HL-60 (cell line): ENCODE measurements around the gene AFAP1L2.

ENCODE experiments used
- DNase-seq, 2 experiments: peaks; one replicate each; pipeline ENCODE4 v3.0.0-alpha.2; 2010 to 2020; ENCODE audit warnings: low read depth in 1 of 2, low spot score in 1 of 2
- H3K27ac ChIP-seq: fragments of 250-450 bp; sonication (Bioruptor Pico); replicated peaks from 2 replicates; pipeline ENCODE4 v1.5.1; 2020; ENCODE audit warnings: mild to moderate bottlenecking, moderate library complexity
- H3K27me3 ChIP-seq: fragments of 250-450 bp; sonication (Bioruptor Pico); 2 replicates; pipeline ENCODE4 v1.5.1; 2021; ENCODE audit warnings: mild to moderate bottlenecking, moderate library complexity; ENCODE audit not compliant: insufficient read depth, poor library complexity, severe bottlenecking
- H3K4me3 ChIP-seq: replicated peaks from 2 replicates; pipeline ENCODE4 v1.5.1; 2011; ENCODE audit warnings: mild to moderate bottlenecking, control low read depth, low read length; ENCODE audit not compliant: insufficient read depth
- GABPA ChIP-seq: IDR thresholded peaks from 2 replicates; pipeline ENCODE4 v1.6.1; 2012; ENCODE audit warnings: low read depth
- POLR2AphosphoS5 ChIP-seq: IDR thresholded peaks from 2 replicates; pipeline ENCODE4 v1.6.1; 2012; ENCODE audit warnings: low read depth
- SPI1 ChIP-seq: IDR thresholded peaks from 2 replicates; pipeline ENCODE4 v1.6.1; 2012; ENCODE audit warnings: low read depth, mild to moderate bottlenecking, borderline replicate concordance
- TF ChIP-seq, protein P1 (sequence below): IDR thresholded peaks from 2 replicates; pipeline ENCODE4 v1.6.1; 2012; ENCODE audit warnings: low read depth; ENCODE audit not compliant: insufficient replicate concordance
- TF ChIP-seq, protein P2 (sequence below): IDR thresholded peaks from one replicate; pipeline ENCODE4 v1.5.1; 2011; ENCODE audit warnings: low read length, control low read depth, inconsistent platforms; ENCODE audit not compliant: insufficient read depth

The AFAP1L2 gene

DNA sequence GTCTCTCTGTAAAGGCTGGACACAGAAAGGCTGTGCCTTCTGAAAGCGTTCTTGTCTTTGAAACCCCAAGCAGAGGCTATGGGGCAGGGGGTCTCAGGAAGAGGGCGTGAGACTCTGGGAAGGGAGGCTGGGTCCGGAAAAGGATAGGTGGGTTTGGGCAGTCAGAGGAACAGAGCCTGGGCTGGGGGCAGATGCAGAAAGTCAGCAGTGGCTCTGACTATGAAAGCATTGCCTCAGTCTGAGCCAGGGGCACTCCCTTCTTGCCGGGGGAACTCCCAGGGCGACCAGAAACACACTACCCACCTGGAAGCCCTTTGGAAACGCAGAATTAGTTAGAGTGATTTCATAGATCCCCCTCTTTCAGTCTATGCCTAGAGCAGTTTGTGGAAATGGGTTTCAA lies 93.3 kb downstream of the AFAP1L2 start:
- TF ChIP-seq GABPA = no peak
- TF ChIP-seq, protein P1, sequence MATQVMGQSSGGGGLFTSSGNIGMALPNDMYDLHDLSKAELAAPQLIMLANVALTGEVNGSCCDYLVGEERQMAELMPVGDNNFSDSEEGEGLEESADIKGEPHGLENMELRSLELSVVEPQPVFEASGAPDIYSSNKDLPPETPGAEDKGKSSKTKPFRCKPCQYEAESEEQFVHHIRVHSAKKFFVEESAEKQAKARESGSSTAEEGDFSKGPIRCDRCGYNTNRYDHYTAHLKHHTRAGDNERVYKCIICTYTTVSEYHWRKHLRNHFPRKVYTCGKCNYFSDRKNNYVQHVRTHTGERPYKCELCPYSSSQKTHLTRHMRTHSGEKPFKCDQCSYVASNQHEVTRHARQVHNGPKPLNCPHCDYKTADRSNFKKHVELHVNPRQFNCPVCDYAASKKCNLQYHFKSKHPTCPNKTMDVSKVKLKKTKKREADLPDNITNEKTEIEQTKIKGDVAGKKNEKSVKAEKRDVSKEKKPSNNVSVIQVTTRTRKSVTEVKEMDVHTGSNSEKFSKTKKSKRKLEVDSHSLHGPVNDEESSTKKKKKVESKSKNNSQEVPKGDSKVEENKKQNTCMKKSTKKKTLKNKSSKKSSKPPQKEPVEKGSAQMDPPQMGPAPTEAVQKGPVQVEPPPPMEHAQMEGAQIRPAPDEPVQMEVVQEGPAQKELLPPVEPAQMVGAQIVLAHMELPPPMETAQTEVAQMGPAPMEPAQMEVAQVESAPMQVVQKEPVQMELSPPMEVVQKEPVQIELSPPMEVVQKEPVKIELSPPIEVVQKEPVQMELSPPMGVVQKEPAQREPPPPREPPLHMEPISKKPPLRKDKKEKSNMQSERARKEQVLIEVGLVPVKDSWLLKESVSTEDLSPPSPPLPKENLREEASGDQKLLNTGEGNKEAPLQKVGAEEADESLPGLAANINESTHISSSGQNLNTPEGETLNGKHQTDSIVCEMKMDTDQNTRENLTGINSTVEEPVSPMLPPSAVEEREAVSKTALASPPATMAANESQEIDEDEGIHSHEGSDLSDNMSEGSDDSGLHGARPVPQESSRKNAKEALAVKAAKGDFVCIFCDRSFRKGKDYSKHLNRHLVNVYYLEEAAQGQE = no peak
- no peak for TF ChIP-seq SPI1
- TF ChIP-seq, protein P2, sequence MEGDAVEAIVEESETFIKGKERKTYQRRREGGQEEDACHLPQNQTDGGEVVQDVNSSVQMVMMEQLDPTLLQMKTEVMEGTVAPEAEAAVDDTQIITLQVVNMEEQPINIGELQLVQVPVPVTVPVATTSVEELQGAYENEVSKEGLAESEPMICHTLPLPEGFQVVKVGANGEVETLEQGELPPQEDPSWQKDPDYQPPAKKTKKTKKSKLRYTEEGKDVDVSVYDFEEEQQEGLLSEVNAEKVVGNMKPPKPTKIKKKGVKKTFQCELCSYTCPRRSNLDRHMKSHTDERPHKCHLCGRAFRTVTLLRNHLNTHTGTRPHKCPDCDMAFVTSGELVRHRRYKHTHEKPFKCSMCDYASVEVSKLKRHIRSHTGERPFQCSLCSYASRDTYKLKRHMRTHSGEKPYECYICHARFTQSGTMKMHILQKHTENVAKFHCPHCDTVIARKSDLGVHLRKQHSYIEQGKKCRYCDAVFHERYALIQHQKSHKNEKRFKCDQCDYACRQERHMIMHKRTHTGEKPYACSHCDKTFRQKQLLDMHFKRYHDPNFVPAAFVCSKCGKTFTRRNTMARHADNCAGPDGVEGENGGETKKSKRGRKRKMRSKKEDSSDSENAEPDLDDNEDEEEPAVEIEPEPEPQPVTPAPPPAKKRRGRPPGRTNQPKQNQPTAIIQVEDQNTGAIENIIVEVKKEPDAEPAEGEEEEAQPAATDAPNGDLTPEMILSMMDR = no peak
- no peak for TF ChIP-seq POLR2AphosphoS5
- Histone ChIP-seq H3K27me3 (no peaks in the 10 kb centered on the region), H3K4me3 (no peak overlapping the region), H3K27ac (no peak overlapping the region)
- DNase-seq = no peak

DNA sequence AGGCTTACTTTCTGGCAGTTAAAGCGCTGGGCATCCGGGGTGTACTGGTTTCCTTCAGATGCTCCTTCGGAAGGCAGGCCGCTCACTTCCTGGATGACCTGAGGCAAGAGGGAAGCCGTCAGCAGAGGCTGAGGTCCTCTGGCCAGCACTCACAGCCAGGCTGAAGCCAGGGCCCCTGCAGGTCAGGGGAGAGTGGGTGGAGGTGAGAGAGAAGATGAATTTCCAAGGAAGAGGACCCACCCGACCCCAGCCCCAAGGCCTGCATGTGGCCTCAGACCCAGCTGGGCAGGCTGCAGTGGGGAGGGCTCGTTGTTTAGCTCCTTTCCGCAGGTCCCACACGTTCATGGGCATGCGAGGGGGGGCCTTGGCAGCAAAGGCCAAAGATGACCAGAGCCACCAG lies 94.0 kb downstream of the AFAP1L2 start:
- no peak for DNase-seq
- no peak overlapping the region for H3K4me3 ChIP-seq
- no peaks in the 10 kb centered on the region for H3K27me3 ChIP-seq
- TF ChIP-seq, protein P1 = no peak
- TF ChIP-seq, protein P2 = no peak
- no peak for TF ChIP-seq GABPA
- no peak for TF ChIP-seq POLR2AphosphoS5
- TF ChIP-seq SPI1 = no peak
- H3K27ac ChIP-seq = no peak overlapping the region

DNA sequence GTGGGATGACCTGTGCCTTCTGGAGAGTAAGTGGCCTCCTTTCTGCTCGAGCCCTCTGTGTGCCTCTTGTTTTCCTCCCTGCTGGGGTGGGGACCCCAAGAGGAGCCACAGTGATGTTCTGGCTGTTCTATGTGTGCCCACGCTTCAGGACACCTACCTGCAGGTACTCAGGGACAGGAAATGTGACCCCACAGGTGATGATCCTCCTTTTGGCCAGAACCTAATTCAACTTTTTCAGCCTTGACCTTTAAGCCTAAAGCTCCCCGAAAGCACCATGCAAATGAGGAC lies 95.0 kb downstream of the AFAP1L2 start:
- H3K27me3 ChIP-seq = no peaks in the 10 kb centered on the region
- no peak for TF ChIP-seq SPI1
- TF ChIP-seq, protein P2 = no peak
- TF ChIP-seq, protein P1 = no peak
- no peak for TF ChIP-seq GABPA
- TF ChIP-seq POLR2AphosphoS5 = no peak
- no peak overlapping the region for H3K4me3 ChIP-seq
- no peak for DNase-seq
- no peak overlapping the region for H3K27ac ChIP-seq
